ENCODE results near the gene CDC14A. TPM values are rescaled to one million over a fixed set of nuclear protein-coding genes. Genes with fewer than 3 reads are reported as not detected.

The CDC14A gene
- total RNA-seq, 1 donor from 2014 or later = 21.4 TPM

DNA sequence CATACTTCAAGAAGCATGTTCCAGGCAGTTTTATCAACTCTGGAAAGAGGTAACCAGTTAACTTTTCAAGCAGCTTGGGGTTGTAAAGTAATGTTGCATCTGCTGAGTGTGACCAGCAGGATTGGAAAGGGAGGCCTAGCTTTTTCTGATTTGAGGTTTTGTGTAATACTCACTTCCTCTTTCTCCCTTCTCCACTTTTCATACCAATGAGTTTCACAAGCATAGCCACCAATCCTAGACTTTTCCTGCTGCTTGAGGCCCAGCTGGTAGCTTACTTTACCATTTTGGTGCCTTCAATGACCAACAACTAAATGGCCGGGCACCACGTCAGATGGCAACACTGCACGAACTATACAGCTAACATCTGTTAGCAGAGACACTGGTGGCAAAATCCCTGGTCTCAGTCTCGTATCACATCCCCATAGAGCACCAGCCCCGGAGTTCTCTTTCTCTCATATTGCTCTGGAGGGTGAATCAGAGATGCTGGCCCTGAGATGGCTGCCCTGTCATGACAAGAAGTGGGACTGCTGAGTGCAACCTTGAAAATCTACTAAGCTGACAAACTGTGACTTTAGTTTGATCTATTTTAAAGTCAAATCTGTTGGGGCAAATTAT is 170.8 kb downstream of the CDC14A start:
- H3K4me3 Mint-ChIP-seq = no peak overlapping the region
- no peaks in the 10 kb centered on the region for H3K9me3 Mint-ChIP-seq
- no peak overlapping the region for H3K27ac Mint-ChIP-seq
- no peaks in the 10 kb centered on the region for H3K4me1 Mint-ChIP-seq
- DNase-seq (ENCODE audit: low spot score in 2 of 2, unreplicated experiment in 2 of 2) = no peak
- TF ChIP-seq CTCF (IDR thresholded peaks at IDR 0.05; ENCODE audit: unreplicated experiment) = no peak
- H3K27me3 Mint-ChIP-seq (ENCODE audit: low read depth) = peaks cover 12% of the 10 kb centered on the region
- peaks cover 2% of the 10 kb centered on the region for H3K36me3 Mint-ChIP-seq

- TF ChIP-seq CTCF (IDR thresholded peaks at IDR 0.05; ENCODE audit: unreplicated experiment) = no peak
- H3K36me3 Mint-ChIP-seq = no peaks in the 10 kb centered on the region
- peaks cover 5% of the 10 kb centered on the region for H3K4me1 Mint-ChIP-seq
- H3K4me3 Mint-ChIP-seq = no peak overlapping the region
- H3K9me3 Mint-ChIP-seq = no peaks in the 10 kb centered on the region
- DNase-seq (ENCODE audit: low spot score in 2 of 2, unreplicated experiment in 2 of 2) = no peak
- H3K27ac Mint-ChIP-seq = no peak overlapping the region
- peaks cover 19% of the 10 kb centered on the region for H3K27me3 Mint-ChIP-seq (ENCODE audit: low read depth)
Observed at GRCh38 chr1:100524355-100524754, 172.0 kb downstream of the CDC14A start.

- no peak for TF ChIP-seq CTCF (IDR thresholded peaks at IDR 0.05; ENCODE audit: unreplicated experiment)
- no peak for DNase-seq (ENCODE audit: low spot score in 2 of 2, unreplicated experiment in 2 of 2)
- Mint-ChIP-seq H3K27me3 (ENCODE audit: low read depth) (peaks cover 23% of the 10 kb centered on the region), H3K4me3 (no peak overlapping the region), H3K4me1 (peaks cover 5% of the 10 kb centered on the region), H3K27ac (no peak overlapping the region), H3K36me3 (no peaks in the 10 kb centered on the region), H3K9me3 (no peaks in the 10 kb centered on the region)
Observed at GRCh38 chr1:100526894-100527293, 174.6 kb downstream of the CDC14A start.

DNA sequence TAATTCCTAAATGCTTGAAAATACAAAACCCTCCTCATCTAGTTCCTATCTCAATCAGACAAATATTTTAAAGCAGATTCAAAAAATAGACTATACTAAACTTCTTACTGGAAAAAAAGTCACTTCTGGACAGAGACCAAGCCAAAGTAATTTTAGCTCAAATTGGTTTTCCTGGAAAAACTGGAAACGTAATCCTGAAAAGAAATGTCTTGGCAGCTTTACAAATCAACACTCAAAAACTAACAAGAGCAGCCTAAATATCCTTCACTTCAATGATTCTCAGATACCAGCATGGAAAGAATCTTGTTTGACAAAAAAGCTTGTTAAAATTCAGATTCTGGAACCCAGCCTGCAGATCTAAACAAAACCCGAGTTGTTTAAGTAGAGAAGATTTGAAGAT is 176.6 kb downstream of the CDC14A start:
- H3K4me1 Mint-ChIP-seq = peaks cover 5% of the 10 kb centered on the region
- no peak for DNase-seq (ENCODE audit: low spot score in 2 of 2, unreplicated experiment in 2 of 2)
- H3K27me3 Mint-ChIP-seq (ENCODE audit: low read depth) = peaks cover 37% of the 10 kb centered on the region
- no peaks in the 10 kb centered on the region for H3K9me3 Mint-ChIP-seq
- H3K4me3 Mint-ChIP-seq = no peak overlapping the region
- peak overlapping the region; percentile 31 for H3K27ac Mint-ChIP-seq
- TF ChIP-seq CTCF (IDR thresholded peaks at IDR 0.05; ENCODE audit: unreplicated experiment) = no peak
- H3K36me3 Mint-ChIP-seq = no peaks in the 10 kb centered on the region

- no peak for DNase-seq (ENCODE audit: low spot score in 2 of 2, unreplicated experiment in 2 of 2)
- Mint-ChIP-seq H3K4me3 (no peak overlapping the region), H3K36me3 (no peaks in the 10 kb centered on the region), H3K9me3 (no peaks in the 10 kb centered on the region), H3K27me3 (ENCODE audit: low read depth) (peaks cover 49% of the 10 kb centered on the region), H3K4me1 (peaks cover 5% of the 10 kb centered on the region), H3K27ac (no peak overlapping the region)
- TF ChIP-seq CTCF (IDR thresholded peaks at IDR 0.05; ENCODE audit: unreplicated experiment) = no peak
Observed at GRCh38 chr1:100530141-100530540, 177.8 kb downstream of the CDC14A start.

Data from mesothelial cell of epicardium (in vitro differentiated cells).